Testis (tissue), 3 donors: ENCODE measurements around the gene EML2. TPM values are rescaled to one million over a fixed set of nuclear protein-coding genes. Genes with fewer than 3 reads are reported as not detected.

Experiments used
- DNase-seq: peaks from one replicate; pipeline ENCODE4 v3.0.0-alpha.2; 2019
- H3K27ac ChIP-seq, 2 donors: fragments of 200-600 bp; sonication (generic); one replicate each; pipeline ENCODE4 v1.5.1; 2019
- H3K27me3 ChIP-seq: fragments of 200-600 bp; sonication (generic); one replicate; pipeline ENCODE4 v1.5.1; 2019
- H3K36me3 ChIP-seq: fragments of 200-600 bp; sonication (generic); one replicate; pipeline ENCODE4 v1.5.1; 2017; ENCODE audit warnings: low read depth; ENCODE audit errors: missing control alignments
- H3K4me1 ChIP-seq: fragments of 200-600 bp; sonication (generic); one replicate; pipeline ENCODE4 v1.5.1; 2019
- H3K4me3 ChIP-seq, 2 donors: fragments of 200-600 bp; sonication (generic); one replicate each; pipeline ENCODE4 v1.5.1; 2017 to 2019
- H3K9me3 ChIP-seq: fragments of 200-600 bp; sonication (generic); one replicate; pipeline ENCODE4 v1.5.1; 2017
- CTCF ChIP-seq, 3 experiments: fragments of 450-650 bp in 2 of 3; fragments of 200-600 bp in 1 of 3; sonication (generic) in 1 of 3; IDR thresholded peaks; one replicate each; pipeline ENCODE4 v1.5.1; 2016 to 2019; ENCODE audit warnings: antibody characterized with exemption in 3 of 3, mild to moderate bottlenecking in 2 of 3, moderate library complexity in 1 of 3
- POLR2A ChIP-seq: fragments of 450-650 bp; IDR thresholded peaks from one replicate; pipeline ENCODE4 v1.6.1; 2017; ENCODE audit warnings: antibody characterized with exemption, mild to moderate bottlenecking, moderate library complexity
- WGBS, 2 donors: methylation state at CpG; one replicate each; pipeline ENCODE4 v1.1.5; 2018; 5-methylcytosine and 5-hydroxymethylcytosine counted together
- intact Hi-C: fragments of 100-400 bp; cut with DNase I; formaldehyde crosslinking; loops from one replicate; pipeline ENCODE4 v1.15.1; 2023; ENCODE audit warnings: low total_unique reads
- polyA plus RNA-seq: library from polyadenylated mRNA; stranded (reverse); fragments of 350-450 nt; fragmentation: Illumina TruSeq; extraction: RNeasy Lipid Tissue Mini Kit (QIAGEN cat#74804); gene quantifications from one replicate; pipeline ENCODE4 v1.2.3, GENCODE V29; 2014; ENCODE audit warnings: low read depth, low replicate concordance; ENCODE audit not compliant: insufficient read depth
- total RNA-seq, 2 donors: library from RNA; depleted of rRNA; stranded (reverse); fragments of >200 nt; gene quantifications; one replicate each; pipeline ENCODE4 v1.2.3, GENCODE V29; 2016

EML2 gene
- total and polyA plus RNA-seq, 3 donors from 2014 or later = 28.5 to 48.4 (median 36.3) TPM

DNA sequence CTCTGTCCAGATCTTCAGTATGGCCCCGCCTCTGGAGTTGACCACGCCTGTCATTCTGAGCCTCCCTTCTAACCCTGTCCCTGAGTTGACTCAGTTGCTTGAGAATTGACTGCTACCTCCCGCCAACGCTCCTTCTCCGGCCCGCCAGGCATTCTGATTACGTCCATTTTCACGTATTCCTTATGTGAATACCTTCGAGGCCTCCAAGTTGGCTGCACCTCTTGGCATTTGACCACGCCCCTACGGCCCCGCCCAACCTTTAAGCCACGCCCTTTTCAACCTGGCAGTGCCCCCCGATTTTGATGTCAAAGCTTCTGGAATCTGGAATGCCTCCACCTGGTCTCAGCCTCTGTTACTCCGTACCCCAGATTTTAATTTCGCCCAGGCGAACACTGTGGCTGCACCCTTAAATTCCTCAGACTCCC, 1.7 kb upstream of the EML2 start:
- no peaks in the 10 kb centered on the region for H3K27me3 ChIP-seq
- TF ChIP-seq CTCF (IDR thresholded peaks at IDR 0.05) (no peak), POLR2A (no peak)
- H3K9me3 ChIP-seq = no peaks in the 10 kb centered on the region
- peaks cover 31% of the 10 kb centered on the region for H3K4me1 ChIP-seq
- no peaks in the 10 kb centered on the region for H3K36me3 ChIP-seq
- 41 to 48% methylated on average over 17 of the region's 17 CpGs for WGBS, 2 donors
- no peak overlapping the region for H3K27ac ChIP-seq
- H3K4me3 ChIP-seq = no peak overlapping the region
- no peak for DNase-seq
- intact Hi-C loops = loop anchor here (10.0 kb wide), 1 partner anchor 116 kb away; no protein-coding TSS in a partner anchor

- Histone ChIP-seq H3K27me3 (no peaks in the 10 kb centered on the region), H3K4me3 (peak overlapping the region in 1 of 2 donors; percentile 70), H3K27ac (no peak overlapping the region), H3K9me3 (no peaks in the 10 kb centered on the region), H3K36me3 (no peaks in the 10 kb centered on the region), H3K4me1 (peaks cover 30% of the 10 kb centered on the region)
- intact Hi-C loops = no loop called here
- TF ChIP-seq CTCF (IDR thresholded peaks at IDR 0.05) = no peak
- no peak for TF ChIP-seq POLR2A
- 53 to 64% methylated on average over 19 of the region's 19 CpGs for WGBS, 2 donors
- peak; percentile 44 for DNase-seq
These were observed 1.1 kb downstream of the EML2 start for GRCh38 chr19:45637890-45638667.

DNA sequence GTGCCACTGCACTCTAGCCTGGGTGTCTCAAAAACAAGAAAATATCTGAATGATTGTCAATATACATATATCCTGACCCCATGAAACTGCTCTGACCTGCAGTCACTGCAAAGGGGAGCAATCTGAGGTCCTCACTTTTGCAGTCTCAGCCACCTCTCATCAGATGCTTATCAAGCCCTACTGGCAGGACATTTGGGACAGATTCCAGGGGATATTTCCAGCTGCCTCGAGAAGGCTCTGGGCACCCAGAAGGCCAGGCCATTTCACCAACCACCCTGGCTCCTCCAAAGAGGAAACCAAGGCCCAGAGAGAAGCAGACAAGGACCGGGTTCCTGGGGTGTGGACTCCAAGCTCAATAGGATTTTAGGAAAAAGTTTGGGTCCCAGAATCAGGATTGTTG, 2.3 kb downstream of the EML2 start:
- H3K9me3 ChIP-seq = no peaks in the 10 kb centered on the region
- DNase-seq = no peak
- no peaks in the 10 kb centered on the region for H3K36me3 ChIP-seq
- 65 to 85% methylated on average over 2 of the region's 2 CpGs for WGBS, 2 donors
- H3K27me3 ChIP-seq = no peaks in the 10 kb centered on the region
- no peak overlapping the region for H3K4me3 ChIP-seq
- H3K27ac ChIP-seq = no peak overlapping the region
- H3K4me1 ChIP-seq = peaks cover 19% of the 10 kb centered on the region
- intact Hi-C loops = no loop called here
- no peak for TF ChIP-seq CTCF (IDR thresholded peaks at IDR 0.05)
- TF ChIP-seq POLR2A = no peak

- intact Hi-C loops = no loop called here
- DNase-seq = no peak
- no peaks in the 10 kb centered on the region for H3K27me3 ChIP-seq
- H3K9me3 ChIP-seq = no peaks in the 10 kb centered on the region
- no peak overlapping the region for H3K27ac ChIP-seq
- 83 to 92% methylated on average over 1 of the region's 1 CpG for WGBS, 2 donors
- TF ChIP-seq CTCF (IDR thresholded peaks at IDR 0.05) (no peak), POLR2A (no peak)
- no peaks in the 10 kb centered on the region for H3K36me3 ChIP-seq
- H3K4me1 ChIP-seq = peaks cover 12% of the 10 kb centered on the region
- no peak overlapping the region for H3K4me3 ChIP-seq
These were observed 2.9 kb downstream of the EML2 start for GRCh38 chr19:45636275-45636674.
